H1 (cell line): Measurements from ENCODE around the gene RBP3. TPM values are rescaled to one million over a fixed set of nuclear protein-coding genes. Genes with fewer than 3 reads are reported as not detected.

Source experiments
- CTCF ChIA-PET: fragments of 300-600 bp; sonication (Branson Sonifier 250); formaldehyde crosslinking; loops from one replicate; lab custom pipeline; 2021; ENCODE audit not compliant: partially characterized antibody; lab: Charles Lee
- POLR2A ChIA-PET: fragments of 300-600 bp; sonication (Branson Sonifier 250); formaldehyde crosslinking; loops from one replicate; lab custom pipeline; 2021; ENCODE audit warnings: inconsistent platforms; ENCODE audit not compliant: partially characterized antibody; lab: Charles Lee
- DNase-seq, 2 experiments: peaks; one replicate each; pipeline versions ENCODE4 v3.0.0 to v3.0.0-alpha.2; 2010 to 2022; ENCODE audit warnings: low spot score in 2 of 2, low read depth in 1 of 2, mixed read lengths in 1 of 2
- FAIRE-seq: peaks from 2 replicates; lab custom pipeline; 2011; peaks lifted over from hg19 to GRCh38; lab: Jason Lieb, UNC
- H2AFZ ChIP-seq: 2 replicates; pipeline ENCODE4 v1.8.1; 2012; ENCODE audit warnings: low read length, inconsistent platforms
- H2AK5ac ChIP-seq: 2 replicates; pipeline ENCODE4 v1.6.1; 2013; ENCODE audit warnings: low read depth, low read length
- H2BK120ac ChIP-seq: replicated peaks from 2 replicates; pipeline ENCODE3; 2013; ENCODE audit warnings: low read depth, low read length, inconsistent platforms
- H2BK12ac ChIP-seq: 2 replicates; pipeline ENCODE4 v1.6.1; 2013; ENCODE audit warnings: low read depth, low read length
- H2BK15ac ChIP-seq: 2 replicates; pipeline ENCODE4 v1.6.1; 2013; ENCODE audit warnings: low read length
- H2BK20ac ChIP-seq: 2 replicates; pipeline ENCODE4 v1.6.1; 2013; ENCODE audit warnings: low read length
- H2BK5ac ChIP-seq: 2 replicates; pipeline ENCODE4 v1.6.1; 2013; ENCODE audit warnings: low read depth, low read length
- H3K14ac ChIP-seq: 2 replicates; pipeline ENCODE4 v1.6.1; 2013; ENCODE audit warnings: inconsistent platforms; ENCODE audit not compliant: insufficient read length
- H3K18ac ChIP-seq: 2 replicates; pipeline ENCODE4 v1.6.1; 2013; ENCODE audit warnings: low read length; ENCODE audit errors: extremely low read depth
- H3K23ac ChIP-seq: 2 replicates; pipeline ENCODE4 v1.6.1; 2013; ENCODE audit warnings: inconsistent platforms; ENCODE audit not compliant: insufficient read length
- H3K23me2 ChIP-seq: 2 replicates; pipeline ENCODE4 v1.6.1; 2013; ENCODE audit warnings: low read depth, low read length
- H3K27ac ChIP-seq: 2 replicates; pipeline ENCODE4 v1.6.1; 2011; ENCODE audit warnings: low read depth, low read length, inconsistent platforms
- H3K27me3 ChIP-seq, 4 experiments: replicated peaks in 1 of 4; 1 replicate in 1 of 4; 2 replicates in 3 of 4; pipeline versions ENCODE4 v1.6.1 to v1.8.1; 2011 to 2013; ENCODE audit warnings: low read length in 3 of 4, mild to moderate bottlenecking in 3 of 4, inconsistent platforms in 2 of 4, mixed read lengths in 2 of 4, moderate library complexity in 1 of 4; ENCODE audit not compliant: control insufficient read depth in 3 of 4, insufficient read depth in 3 of 4; ENCODE audit errors: extremely low read depth in 1 of 4
- H3K36me3 ChIP-seq, 4 experiments: 2 replicates each; pipeline versions ENCODE4 v1.6.1 to v1.8.1; 2011 to 2013; ENCODE audit warnings: mild to moderate bottlenecking in 4 of 4, low read length in 3 of 4, moderate library complexity in 2 of 4, control low read depth in 1 of 4, inconsistent platforms in 1 of 4; ENCODE audit not compliant: insufficient read depth in 4 of 4, control insufficient read depth in 2 of 4
- H3K4ac ChIP-seq: replicated peaks from 2 replicates; pipeline ENCODE3; 2013; ENCODE audit warnings: low read length, low read depth, mixed read lengths, inconsistent platforms; ENCODE audit not compliant: insufficient read length
- H3K4me1 ChIP-seq, 4 experiments: replicated peaks in 1 of 4; 1 replicate in 1 of 4; 2 replicates in 3 of 4; pipeline versions ENCODE4 v1.6.1 to v1.8.1; 2011 to 2013; ENCODE audit warnings: low read length in 3 of 4, inconsistent platforms in 2 of 4, mixed read lengths in 1 of 4; ENCODE audit not compliant: insufficient read depth in 4 of 4, control insufficient read depth in 3 of 4
- H3K4me2 ChIP-seq, 2 experiments: 2 replicates each; pipeline versions ENCODE4 v1.6.1 to v1.8.1; 2011 to 2013; ENCODE audit warnings: low read depth in 2 of 2, low read length in 2 of 2, control low read depth in 1 of 2, inconsistent platforms in 1 of 2, mild to moderate bottlenecking in 1 of 2; ENCODE audit not compliant: insufficient read depth in 1 of 2
- H3K4me3 ChIP-seq, 4 experiments: fragments of 200-600, 300-600 bp in 1 of 4; sonication (generic), shearing (Covaris generic), sonication (Bioruptor Twin) in 1 of 4; 2 replicates each; pipeline versions ENCODE4 v1.5.1 to v1.8.1; 2011 to 2016; ENCODE audit warnings: low read length in 4 of 4, low read depth in 3 of 4, control low read depth in 2 of 4, inconsistent platforms in 2 of 4, mild to moderate bottlenecking in 2 of 4, mixed read lengths in 1 of 4, moderate library complexity in 1 of 4; ENCODE audit not compliant: insufficient read depth in 2 of 4; ENCODE audit errors: extremely low read depth in 1 of 4
- H3K56ac ChIP-seq: replicated peaks from 2 replicates; pipeline ENCODE3; 2013; ENCODE audit warnings: low read depth, mild to moderate bottlenecking, mixed read lengths, low read length, inconsistent platforms; ENCODE audit not compliant: insufficient read length
- H3K79me1 ChIP-seq: 2 replicates; pipeline ENCODE4 v1.6.1; 2013; ENCODE audit warnings: low read depth, low read length, control low read depth
- H3K79me2 ChIP-seq, 2 experiments: 2 replicates each; pipeline versions ENCODE4 v1.6.1 to v1.8.1; 2012 to 2013; ENCODE audit warnings: low read length in 2 of 2, mild to moderate bottlenecking in 2 of 2, inconsistent platforms in 1 of 2; ENCODE audit not compliant: insufficient read depth in 2 of 2, control insufficient read depth in 1 of 2
- H3K9ac ChIP-seq, 4 experiments: replicated peaks in 1 of 4; 1 replicate in 1 of 4; 2 replicates in 3 of 4; pipeline versions ENCODE4 v1.6.1 to v1.8.1; 2011 to 2013; ENCODE audit warnings: low read depth in 3 of 4, low read length in 3 of 4, control low read depth in 2 of 4, mild to moderate bottlenecking in 2 of 4, moderate library complexity in 2 of 4, inconsistent platforms in 1 of 4; ENCODE audit errors: extremely low read depth in 1 of 4
- H3K9me3 ChIP-seq, 2 experiments: 2 replicates each; pipeline versions ENCODE4 v1.6.1 to v1.8.1; 2012 to 2013; ENCODE audit warnings: mild to moderate bottlenecking in 2 of 2, moderate library complexity in 2 of 2, control low read depth in 1 of 2, inconsistent platforms in 1 of 2, low read depth in 1 of 2, low read length in 1 of 2, mixed read lengths in 1 of 2; ENCODE audit not compliant: insufficient read depth in 2 of 2
- H4K20me1 ChIP-seq, 2 experiments: replicated peaks in 1 of 2; 2 replicates each; pipeline versions ENCODE3 to v1.8.1; 2011 to 2013; ENCODE audit warnings: inconsistent platforms in 2 of 2, low read length in 2 of 2, mild to moderate bottlenecking in 1 of 2; ENCODE audit not compliant: insufficient read depth in 2 of 2, control insufficient read depth in 1 of 2
- H4K5ac ChIP-seq: 2 replicates; pipeline ENCODE4 v1.6.1; 2013; ENCODE audit warnings: low read length, low read depth, mixed read lengths, inconsistent platforms; ENCODE audit not compliant: insufficient read length
- H4K8ac ChIP-seq: 2 replicates; pipeline ENCODE4 v1.8.0; 2013; ENCODE audit warnings: mild to moderate bottlenecking, moderate library complexity, low read length, inconsistent platforms; ENCODE audit not compliant: insufficient read depth; ENCODE audit errors: extremely low read depth
- H4K91ac ChIP-seq: replicated peaks from 2 replicates; pipeline ENCODE3; 2013; ENCODE audit warnings: low read length, mixed read lengths, inconsistent platforms; ENCODE audit not compliant: insufficient read length
- ASH2L ChIP-seq: fragments of 200-600, 300-600 bp; sonication (generic); IDR thresholded peaks from one replicate; pipeline ENCODE4 v1.7.1; 2017; ENCODE audit warnings: low read length
- CHD1 ChIP-seq: IDR thresholded peaks from 2 replicates; pipeline ENCODE4 v1.6.1; 2012; ENCODE audit warnings: low read depth, low read length, improper control_type of control experiment
- CHD2 ChIP-seq: IDR thresholded peaks from 2 replicates; pipeline ENCODE4 v1.6.1; 2012; ENCODE audit warnings: low read length, improper control_type of control experiment
- POLR2A ChIP-seq, 2 experiments: IDR thresholded peaks; 1 replicate in 1 of 2; 2 replicates in 1 of 2; pipeline ENCODE4 v1.6.1; 2011; ENCODE audit warnings: low read depth in 2 of 2, low read length in 2 of 2, mild to moderate bottlenecking in 2 of 2; ENCODE audit errors: control extremely low read depth in 1 of 2
- POLR2AphosphoS5 ChIP-seq: IDR thresholded peaks from 2 replicates; pipeline ENCODE4 v1.6.1; 2011; ENCODE audit warnings: low read depth, low read length
- RBBP5 ChIP-seq: IDR thresholded peaks from 2 replicates; pipeline ENCODE4 v1.7.1; 2012; ENCODE audit warnings: low read depth, mild to moderate bottlenecking, inconsistent platforms, low read length, moderate library complexity, borderline replicate concordance
- RXRA ChIP-seq: IDR thresholded peaks from 2 replicates; pipeline ENCODE4 v1.6.1; 2011; ENCODE audit warnings: low read depth, mild to moderate bottlenecking, low read length, moderate library complexity; ENCODE audit not compliant: insufficient read depth
- SIN3A ChIP-seq, 2 experiments: IDR thresholded peaks in 1 of 2; conservative IDR thresholded peaks in 1 of 2; 2 replicates each; pipeline ENCODE4 v1.6.1; 2011 to 2012; ENCODE audit warnings: low read length in 2 of 2, improper control_type of control experiment in 1 of 2, low read depth in 1 of 2, mild to moderate bottlenecking in 1 of 2
- SP4 ChIP-seq: IDR thresholded peaks from 2 replicates; pipeline ENCODE4 v1.6.1; 2012; ENCODE audit warnings: low read length, inconsistent platforms
- TAF1 ChIP-seq: IDR thresholded peaks from 2 replicates; pipeline ENCODE4 v1.6.1; 2011; ENCODE audit warnings: mild to moderate bottlenecking, low read depth, low read length
- ZNF274 ChIP-seq: IDR thresholded peaks from 2 replicates; pipeline ENCODE4 v1.7.0; 2012; ENCODE audit warnings: low read length, borderline replicate concordance; ENCODE audit errors: extremely low read depth
- WGBS, 2 experiments: shearing (Covaris generic) in 1 of 2; methylation state at CpG; one replicate each; pipeline versions ENCODE4 v1.1.6 to v1.1.7; 2013 to 2015; ENCODE audit warnings: low lambda C conversion rate in 2 of 2, mixed read lengths in 2 of 2, inconsistent platforms in 1 of 2, low coverage in 1 of 2, missing lambda C conversion rate in 1 of 2; ENCODE audit not compliant: insufficient replicate concordance in 2 of 2, insufficient coverage in 1 of 2, insufficient read length in 1 of 2; ENCODE audit errors: extremely low coverage in 1 of 2, missing lambda C conversion rate in 1 of 2; 5-methylcytosine and 5-hydroxymethylcytosine counted together
- polyA plus RNA-seq, 7 experiments: library from polyadenylated mRNA; depleted of rRNA in 3 of 7; stranded (reverse) in 5 of 7; unstranded in 2 of 7; fragments of >200 nt in 5 of 7; fragments of 200-250 nt in 2 of 7; gene quantifications; 1 replicate in 5 of 7; 2 replicates in 1 of 7; 4 replicates in 1 of 7; pipeline versions ENCODE4 v1.2.1 to v1.2.3, GENCODE V29; 2011 to 2013; ENCODE audit warnings: missing spikeins in 2 of 7, mixed read lengths in 2 of 7
- total RNA-seq: library from RNA; stranded (reverse); fragmentation: NEBNext Ultra II Directional; extraction: Animal tissue kit (Norgen Biotek cat#: 25700); gene quantifications from 2 replicates; pipeline ENCODE4 v1.2.1, GENCODE V29; 2021
- TF ChIP-seq, protein P1 (sequence below): IDR thresholded peaks from 2 replicates; pipeline ENCODE4 v1.6.1; 2012; ENCODE audit warnings: inconsistent platforms

The RBP3 gene
- total and polyA plus RNA-seq, 2 of the 8 experiments (the other 6 are each of a cell fraction or from before 2014, with no cell fraction given) = not detected

DNA sequence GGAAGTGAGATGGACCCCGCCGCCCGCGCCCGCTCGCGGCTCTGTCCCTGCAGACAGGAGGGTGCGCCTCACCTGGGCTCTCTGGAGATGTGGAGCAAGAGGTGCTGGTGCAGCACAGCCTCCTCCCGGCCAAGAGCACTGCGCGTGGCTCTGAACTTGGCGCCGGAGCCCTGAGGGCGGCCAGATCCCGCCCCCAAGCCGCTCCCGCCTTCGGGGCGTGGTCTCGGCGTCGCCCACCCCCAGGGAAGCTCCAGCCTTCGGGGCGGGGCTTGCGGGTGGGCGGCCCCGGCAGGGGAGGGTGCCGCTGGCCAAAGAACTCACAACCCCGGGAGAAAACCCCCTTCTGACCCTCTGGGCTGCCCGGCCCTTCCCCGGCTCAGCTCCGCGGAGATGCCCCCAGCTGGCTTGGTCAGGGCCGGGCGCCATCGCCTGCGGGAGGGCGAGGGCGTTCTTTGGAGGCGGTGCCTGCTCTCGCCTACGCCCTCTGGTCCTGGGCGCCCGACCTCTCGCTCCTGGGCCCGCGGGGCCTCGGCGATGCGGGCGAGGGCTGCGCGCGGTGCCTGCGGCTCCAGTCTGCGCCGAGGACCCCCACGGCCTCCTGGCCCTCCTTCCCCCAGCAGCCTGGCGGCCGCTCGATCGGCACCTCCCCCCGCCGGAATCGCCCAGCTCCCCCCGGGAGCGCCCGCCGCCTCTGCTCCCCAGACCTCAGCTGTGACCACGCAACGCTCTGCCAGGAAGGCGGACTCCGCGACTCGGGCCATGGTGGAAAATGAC lies 36.2 kb downstream of the RBP3 start, which contains the start of gene ZNF488:
Gene ZNF488 (minus strand): TSS at position 146 of the 774 bp plus-strand sequence. CDS start 15,464 bp downstream, outside the sequence.
- Histone ChIP-seq H2AK5ac (no peak within 1 kb of the TSS), H4K20me1 (no peaks in the 10 kb centered on the region), H3K4me3 (peak within 1 kb of the TSS; percentile 67 to 91 (median 74)), H3K36me3 (no peaks in the 10 kb centered on the region), H4K5ac (no peak within 1 kb of the TSS), H3K4me1 (peaks cover 0 to 8% (median 4%) of the 10 kb centered on the region in 4 experiments; a peak in 4 of 7 replicates), H3K4ac (no peak within 1 kb of the TSS), H2BK120ac (no peak within 1 kb of the TSS), H2BK20ac (no peak within 1 kb of the TSS), H4K8ac (peak within 1 kb of the TSS; percentile 52; the same call in 1 of the 2 replicates), H3K56ac (no peak within 1 kb of the TSS), H3K23ac (no peak within 1 kb of the TSS), H3K14ac (no peak within 1 kb of the TSS), H2BK12ac (no peak within 1 kb of the TSS), H2BK5ac (peak within 1 kb of the TSS; percentile 75; the same call in 1 of the 2 replicates), H4K91ac (no peak within 1 kb of the TSS), H2BK15ac (0 out of 2 replicates have a peak within 1 kb of the TSS, but pooled peaks have one; percentile 72), H3K18ac (peak within 1 kb of the TSS; percentile 51; the same call in 1 of the 2 replicates), H3K27me3 (peaks cover 0 to 2% (median 1%) of the 10 kb centered on the region in 4 experiments; a peak in 1 of 7 replicates), H3K9ac (peak within 1 kb of the TSS in 3 of 4 experiments; percentile 42 to 61 (median 49); a peak in 5 of 7 replicates), H3K27ac (peak within 1 kb of the TSS; percentile 52; the same call in 1 of the 2 replicates), H3K79me1 (no peaks in the 10 kb centered on the region; the same call in 1 of the 2 replicates), H3K23me2 (peaks cover 9% of the 10 kb centered on the region), H2AFZ (peak within 1 kb of the TSS; percentile 92), H3K4me2 (peak within 1 kb of the TSS; percentile 82 to 95), H3K79me2 (no peaks in the 10 kb centered on the region), H3K9me3 (no peaks in the 10 kb centered on the region)
- 1% methylated on average over 39 of the region's 75 CpGs; no CpG with 5 or more reads in 1 of the 2 experiments for WGBS, 2 experiments
- ChIA-PET POLR2A (interaction anchor here (0.6 to 2.3 kb wide), 9 partner anchors 11 to 69 kb away, joined by 3 to 14 read pairs (median 4); no protein-coding TSS in a partner anchor), CTCF (interaction anchor here (4.2 kb wide), 1 partner anchor 20 kb away, joined by 22 read pairs; no protein-coding TSS in a partner anchor)
- DNase-seq (peak; percentile 80 to 91), FAIRE-seq (no peak)
- TF ChIP-seq ZNF274 (no peak), SIN3A (conservative IDR thresholded peaks at IDR 0.05 in 1 of 2, IDR thresholded peaks at IDR 0.05 in 1 of 2; ENCODE audit: low read depth in 1 of 2, low read length in 2 of 2) (peak in 1 of 2 experiments; percentile 56; a peak in 1 of 4 replicates), TAF1 (peak; percentile 75), ASH2L (peak; percentile 36), POLR2A (IDR thresholded peaks at IDR 0.05; ENCODE audit: control extremely low read depth in 1 of 2, low read depth in 2 of 2, low read length in 2 of 2) (peak; percentile 58 to 79), RXRA (no peak), CHD2 (no peak), RBBP5 (peak; percentile 23; the same call in 1 of the 2 replicates), POLR2AphosphoS5 (peak; percentile 58), CHD1 (no peak), SP4 (0 out of 2 replicates have a peak, but pooled peaks have one; percentile 40)
- TF ChIP-seq, protein P1, sequence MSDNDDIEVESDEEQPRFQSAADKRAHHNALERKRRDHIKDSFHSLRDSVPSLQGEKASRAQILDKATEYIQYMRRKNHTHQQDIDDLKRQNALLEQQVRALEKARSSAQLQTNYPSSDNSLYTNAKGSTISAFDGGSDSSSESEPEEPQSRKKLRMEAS = peak; percentile 31; the same call in 1 of the 2 replicates
